MM.1S (cell line): ENCODE data around the gene TRDMT1.
A peak's percentile ranks its signal among the peaks of the same experiment; 100 is the strongest.

Experiments used
- DNase-seq: peaks from one replicate; pipeline ENCODE4 v3.0.0-alpha.2; 2015
- H2AFZ ChIP-seq: fragments of 300-600 bp; sonication (generic); 2 replicates; pipeline ENCODE4 v1.6.0; 2016; ENCODE audit warnings: antibody characterized with exemption, low read length
- H3F3A ChIP-seq: fragments of 300-600 bp; sonication (generic); 2 replicates; pipeline ENCODE4 v1.6.1; 2016; ENCODE audit warnings: mild to moderate bottlenecking, antibody characterized with exemption, low read length, moderate library complexity, mixed read lengths; ENCODE audit not compliant: insufficient read depth
- H3K27ac ChIP-seq: fragments of 300-600 bp; sonication (generic); 2 replicates; pipeline ENCODE4 v1.5.1; 2016; ENCODE audit warnings: mild to moderate bottlenecking, low read length
- H3K27me3 ChIP-seq: fragments of 300-600 bp; sonication (generic); replicated peaks from 2 replicates; pipeline ENCODE4 v1.6.0; 2016; ENCODE audit warnings: low read length; ENCODE audit not compliant: insufficient read depth
- H3K36me3 ChIP-seq: fragments of 300-600 bp; sonication (generic); replicated peaks from 2 replicates; pipeline ENCODE4 v1.6.1; 2016; ENCODE audit warnings: mild to moderate bottlenecking, low read length, mixed read lengths; ENCODE audit not compliant: insufficient read depth
- H3K4me1 ChIP-seq: fragments of 300-600 bp; sonication (generic); 2 replicates; pipeline ENCODE4 v1.6.1; 2016; ENCODE audit warnings: low read length, mixed read lengths
- H3K4me2 ChIP-seq: fragments of 300-600 bp; sonication (generic); 2 replicates; pipeline ENCODE4 v1.6.0; 2016; ENCODE audit warnings: low read depth, low read length
- H3K4me3 ChIP-seq: fragments of 300-600 bp; sonication (generic); 2 replicates; pipeline ENCODE4 v1.5.1; 2016; ENCODE audit warnings: low read length, mixed read lengths
- H3K79me2 ChIP-seq: fragments of 300-600 bp; sonication (generic); 2 replicates; pipeline ENCODE4 v1.6.1; 2016; ENCODE audit warnings: mixed run types, low read length, mixed read lengths
- H3K9ac ChIP-seq: fragments of 300-600 bp; sonication (generic); 2 replicates; pipeline ENCODE4 v1.6.1; 2016; ENCODE audit warnings: low read length, mixed read lengths
- H3K9me2 ChIP-seq: fragments of 300-600 bp; sonication (generic); replicated peaks from 2 replicates; pipeline ENCODE4 v1.6.1; 2016; ENCODE audit warnings: mild to moderate bottlenecking, low read length, mixed read lengths; ENCODE audit not compliant: insufficient read depth
- H3K9me3 ChIP-seq: fragments of 300-600 bp; sonication (generic); replicated peaks from 2 replicates; pipeline ENCODE4 v1.6.1; 2016; ENCODE audit warnings: mild to moderate bottlenecking, low read length, mixed read lengths; ENCODE audit not compliant: insufficient read depth
- H4K20me1 ChIP-seq: fragments of 300-600 bp; sonication (generic); 2 replicates; pipeline ENCODE4 v1.6.1; 2016; ENCODE audit warnings: mild to moderate bottlenecking, low read length, moderate library complexity, mixed read lengths; ENCODE audit not compliant: insufficient read depth
- EZH2phosphoT487 ChIP-seq: fragments of 300-600 bp; sonication (generic); IDR thresholded peaks from 2 replicates; pipeline ENCODE4 v1.6.1; 2018; ENCODE audit warnings: antibody characterized with exemption, low read length
- TF ChIP-seq, protein P1 (sequence below): fragments of 300-600 bp; sonication (generic); IDR thresholded peaks from 2 replicates; pipeline ENCODE4 v1.5.1; 2016; ENCODE audit warnings: antibody characterized with exemption, low read length, mixed read lengths

The TRDMT1 gene, protein sequence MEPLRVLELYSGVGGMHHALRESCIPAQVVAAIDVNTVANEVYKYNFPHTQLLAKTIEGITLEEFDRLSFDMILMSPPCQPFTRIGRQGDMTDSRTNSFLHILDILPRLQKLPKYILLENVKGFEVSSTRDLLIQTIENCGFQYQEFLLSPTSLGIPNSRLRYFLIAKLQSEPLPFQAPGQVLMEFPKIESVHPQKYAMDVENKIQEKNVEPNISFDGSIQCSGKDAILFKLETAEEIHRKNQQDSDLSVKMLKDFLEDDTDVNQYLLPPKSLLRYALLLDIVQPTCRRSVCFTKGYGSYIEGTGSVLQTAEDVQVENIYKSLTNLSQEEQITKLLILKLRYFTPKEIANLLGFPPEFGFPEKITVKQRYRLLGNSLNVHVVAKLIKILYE

DNA sequence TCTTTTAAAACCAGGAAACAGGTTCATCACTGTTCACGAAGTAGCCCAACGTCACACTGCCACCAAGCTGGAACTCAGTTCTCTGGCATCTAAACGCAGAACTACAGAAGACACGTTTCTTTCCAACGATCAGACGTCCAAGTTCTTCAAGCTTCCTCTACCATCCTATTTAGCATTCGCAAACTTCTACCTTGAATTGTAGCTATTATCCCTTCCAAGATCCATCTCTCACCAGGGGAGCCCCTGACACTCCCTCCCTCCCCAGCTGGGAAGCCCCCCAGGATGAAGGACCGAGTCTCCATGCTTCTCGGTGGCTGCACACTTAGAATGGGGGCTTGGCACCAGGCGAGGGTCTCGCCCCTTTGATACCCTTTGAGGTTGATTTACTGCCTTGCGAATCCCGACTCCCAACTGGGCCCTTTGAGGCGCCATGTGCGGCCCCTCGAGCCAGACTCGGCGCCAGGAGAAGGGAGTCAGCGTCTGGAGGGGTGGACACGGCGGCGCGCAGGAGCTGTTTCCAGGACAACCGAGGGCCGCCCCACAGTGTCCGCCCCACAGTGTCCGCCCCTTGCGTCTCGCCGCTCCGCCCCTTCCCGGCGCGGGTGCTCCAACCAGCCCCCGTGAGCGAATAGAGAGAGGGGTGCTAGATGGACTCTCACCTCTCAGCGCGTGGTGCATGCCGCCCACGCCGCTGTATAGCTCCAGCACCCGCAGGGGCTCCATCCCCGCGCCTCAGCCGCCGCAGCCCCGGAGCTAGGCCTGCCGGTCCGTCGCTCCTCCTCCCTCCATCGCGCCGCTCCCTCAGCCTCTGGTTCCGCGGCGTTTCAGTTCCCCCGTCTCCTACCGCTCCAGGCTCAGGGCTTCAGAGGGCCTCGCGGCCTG is at the start of gene TRDMT1:
Gene TRDMT1, minus strand, starts transcription at position 761 of the 882 bp plus-strand sequence. Its CDS starts 38 bp downstream, at position 723.
- Histone ChIP-seq H3K9me3 (no peaks in the 10 kb centered on the region), H2AFZ (peak within 1 kb of the TSS; percentile 78), H3K9me2 (no peaks in the 10 kb centered on the region), H3K4me3 (peak within 1 kb of the TSS; percentile 94), H4K20me1 (no peaks in the 10 kb centered on the region), H3K4me2 (peak within 1 kb of the TSS; percentile 79), H3K27me3 (no peaks in the 10 kb centered on the region), H3K9ac (peak within 1 kb of the TSS; percentile 99), H3K4me1 (peaks cover 10% of the 10 kb centered on the region; the same call in 1 of the 2 replicates), H3K36me3 (no peaks in the 10 kb centered on the region), H3K79me2 (peaks cover 7% of the 10 kb centered on the region; the same call in 1 of the 2 replicates), H3K27ac (peak within 1 kb of the TSS; percentile 92), H3F3A (peaks cover 6% of the 10 kb centered on the region; the same call in 1 of the 2 replicates)
- peak; percentile 76 for DNase-seq
- TF ChIP-seq, protein P1, sequence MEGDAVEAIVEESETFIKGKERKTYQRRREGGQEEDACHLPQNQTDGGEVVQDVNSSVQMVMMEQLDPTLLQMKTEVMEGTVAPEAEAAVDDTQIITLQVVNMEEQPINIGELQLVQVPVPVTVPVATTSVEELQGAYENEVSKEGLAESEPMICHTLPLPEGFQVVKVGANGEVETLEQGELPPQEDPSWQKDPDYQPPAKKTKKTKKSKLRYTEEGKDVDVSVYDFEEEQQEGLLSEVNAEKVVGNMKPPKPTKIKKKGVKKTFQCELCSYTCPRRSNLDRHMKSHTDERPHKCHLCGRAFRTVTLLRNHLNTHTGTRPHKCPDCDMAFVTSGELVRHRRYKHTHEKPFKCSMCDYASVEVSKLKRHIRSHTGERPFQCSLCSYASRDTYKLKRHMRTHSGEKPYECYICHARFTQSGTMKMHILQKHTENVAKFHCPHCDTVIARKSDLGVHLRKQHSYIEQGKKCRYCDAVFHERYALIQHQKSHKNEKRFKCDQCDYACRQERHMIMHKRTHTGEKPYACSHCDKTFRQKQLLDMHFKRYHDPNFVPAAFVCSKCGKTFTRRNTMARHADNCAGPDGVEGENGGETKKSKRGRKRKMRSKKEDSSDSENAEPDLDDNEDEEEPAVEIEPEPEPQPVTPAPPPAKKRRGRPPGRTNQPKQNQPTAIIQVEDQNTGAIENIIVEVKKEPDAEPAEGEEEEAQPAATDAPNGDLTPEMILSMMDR: 0 out of 2 replicates have a peak, but pooled peaks have one; percentile 4
- TF ChIP-seq EZH2phosphoT487: no peak

DNA sequence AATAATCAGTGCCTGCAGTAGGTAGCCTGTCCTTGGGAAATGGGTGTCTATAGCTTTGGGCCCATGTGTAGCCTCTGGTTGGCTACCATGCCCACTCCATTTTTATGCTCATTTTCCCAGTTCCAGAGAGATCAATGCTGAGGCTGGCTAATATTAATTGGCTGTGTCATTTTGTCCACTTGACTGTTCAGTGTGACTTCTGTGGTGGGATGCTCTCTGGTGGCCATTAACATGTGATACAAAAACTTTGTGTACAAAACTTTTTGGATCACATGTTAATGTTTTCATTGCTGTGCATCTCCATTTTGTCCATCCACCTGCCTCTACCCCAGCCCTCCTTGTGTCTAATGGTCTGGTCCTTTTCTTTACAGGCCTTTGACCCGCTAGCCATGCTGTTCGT is 49.3 kb upstream of the TRDMT1 start:
- no peaks in the 10 kb centered on the region for H3K9me2 ChIP-seq
- no peak overlapping the region for H2AFZ ChIP-seq

DNA sequence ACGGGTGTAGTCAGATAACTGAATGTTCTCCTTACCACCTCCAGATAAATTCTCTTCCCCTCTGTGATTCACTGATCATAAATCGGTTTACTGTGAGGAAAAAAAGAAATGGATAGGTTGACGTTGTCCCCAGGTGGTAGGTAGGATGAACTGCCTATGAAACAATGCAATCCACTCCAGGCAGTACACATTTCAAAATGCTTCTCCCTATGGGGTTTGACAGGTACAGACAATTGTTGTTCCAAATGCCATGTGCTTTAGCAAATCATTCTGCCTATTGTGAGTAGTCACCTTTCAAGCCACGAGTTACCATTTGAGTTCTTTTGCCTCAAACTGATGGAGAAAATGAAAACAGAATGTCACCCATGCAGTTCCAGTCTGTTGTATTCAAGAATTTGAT is 48.3 kb upstream of the TRDMT1 start:
- no peaks in the 10 kb centered on the region for H3K9me2 ChIP-seq
- no peak overlapping the region for H3K4me3 ChIP-seq
- H3K79me2 ChIP-seq: no peaks in the 10 kb centered on the region
- H3F3A ChIP-seq: no peaks in the 10 kb centered on the region
- no peak overlapping the region for H3K27ac ChIP-seq
- H4K20me1 ChIP-seq: no peaks in the 10 kb centered on the region
- no peaks in the 10 kb centered on the region for H3K9me3 ChIP-seq
- no peaks in the 10 kb centered on the region for H3K4me1 ChIP-seq
- no peak overlapping the region for H3K4me2 ChIP-seq
- H3K9ac ChIP-seq: no peak overlapping the region
- H2AFZ ChIP-seq: no peak overlapping the region
- H3K27me3 ChIP-seq: no peaks in the 10 kb centered on the region
- no peaks in the 10 kb centered on the region for H3K36me3 ChIP-seq
- DNase-seq: no peak
- no peak for TF ChIP-seq EZH2phosphoT487
- TF ChIP-seq, protein P1: peak; percentile 17

More for the DNA sequence above, 49.3 kb upstream of the TRDMT1 start:
- H3K9ac ChIP-seq: no peak overlapping the region
- H3K79me2 ChIP-seq: no peaks in the 10 kb centered on the region
- no peaks in the 10 kb centered on the region for H4K20me1 ChIP-seq
- no peak overlapping the region for H3K27ac ChIP-seq
- no peaks in the 10 kb centered on the region for H3F3A ChIP-seq
- no peaks in the 10 kb centered on the region for H3K4me1 ChIP-seq
- DNase-seq: no peak
- no peaks in the 10 kb centered on the region for H3K27me3 ChIP-seq
- no peak overlapping the region for H3K4me2 ChIP-seq
- H3K36me3 ChIP-seq: no peaks in the 10 kb centered on the region
- TF ChIP-seq, protein P1: peak; percentile 18
- no peak for TF ChIP-seq EZH2phosphoT487
- no peak overlapping the region for H3K4me3 ChIP-seq
- H3K9me3 ChIP-seq: no peaks in the 10 kb centered on the region
